Sigmoid colon (tissue), 7 donors: Measurements from ENCODE around the gene TGFB1I1. TPM values are rescaled to one million over a fixed set of nuclear protein-coding genes. Genes with fewer than 3 reads are reported as not detected.
A peak's percentile ranks its signal among the peaks of the same experiment; 100 is the strongest.

Experiments
- DNase-seq: peaks from one replicate; pipeline ENCODE4 v3.0.0-alpha.2; 2019
- H3K27ac ChIP-seq, 4 donors: fragments of 200-600 bp; sonication (generic); one replicate each; pipeline ENCODE4 v1.5.1; 2016 to 2019; ENCODE audit warnings: mild to moderate bottlenecking in 1 of 4
- H3K27me3 ChIP-seq, 3 donors: fragments of 200-600 bp; sonication (generic); one replicate each; pipeline ENCODE4 v1.5.1; 2019; ENCODE audit warnings: mild to moderate bottlenecking in 1 of 3
- H3K36me3 ChIP-seq, 4 donors: fragments of 200-600 bp; sonication (generic); one replicate each; pipeline ENCODE4 v1.5.1; 2016 to 2019
- H3K4me1 ChIP-seq, 4 donors: fragments of 200-600 bp; sonication (generic); one replicate each; pipeline ENCODE4 v1.5.1; 2017 to 2019
- H3K4me3 ChIP-seq, 4 donors: fragments of 200-600 bp; sonication (generic); one replicate each; pipeline ENCODE4 v1.5.1; 2017 to 2019; ENCODE audit warnings: mild to moderate bottlenecking in 2 of 4, moderate library complexity in 1 of 4
- H3K9me3 ChIP-seq, 4 donors: fragments of 200-600 bp in 3 of 4; sonication (generic) in 3 of 4; one replicate each; pipeline versions ENCODE4 v1.5.1 to v1.6.1; 2013 to 2019
- CTCF ChIP-seq, 4 experiments: fragments of 450-650 bp in 3 of 4; fragments of 200-600 bp in 1 of 4; IDR thresholded peaks; one replicate each; pipeline ENCODE4 v1.5.1; 2016 to 2019; ENCODE audit warnings: antibody characterized with exemption in 4 of 4, mild to moderate bottlenecking in 3 of 4, moderate library complexity in 2 of 4
- EP300 ChIP-seq, 4 donors: sonication (generic); formaldehyde crosslinking; IDR thresholded peaks; one replicate each; pipeline ENCODE4 v1.6.1; 2017; ENCODE audit warnings: antibody characterized with exemption in 4 of 4
- POLR2A ChIP-seq, 2 donors: fragments of 450-650 bp; IDR thresholded peaks; one replicate each; pipeline ENCODE4 v1.6.1; 2016; ENCODE audit warnings: antibody characterized with exemption in 2 of 2, mild to moderate bottlenecking in 2 of 2, moderate library complexity in 2 of 2
- POLR2AphosphoS5 ChIP-seq, 4 donors: sonication (generic); formaldehyde crosslinking; IDR thresholded peaks; one replicate each; pipeline ENCODE4 v1.6.1; 2017; ENCODE audit warnings: antibody characterized with exemption in 4 of 4
- WGBS, 2 donors: extraction: QIAGEN DNeasy Blood & Tissue Kit; methylation state at CpG; one replicate each; pipeline ENCODE4 v1.1.7; 2013; 5-methylcytosine and 5-hydroxymethylcytosine counted together
- intact Hi-C: fragments of 100-400 bp; cut with DNase I; formaldehyde crosslinking; loops from one replicate; pipeline ENCODE4 v1.15.1; 2023
- polyA plus RNA-seq, 3 donors: library from polyadenylated mRNA; stranded (reverse); fragments of 200-250 nt; gene quantifications; one replicate each; pipeline ENCODE4 v1.2.3, GENCODE V29; 2013
- total RNA-seq, 4 donors: library from RNA; depleted of rRNA; stranded (reverse); fragments of >200 nt; gene quantifications; one replicate each; pipeline ENCODE4 v1.1.0, GENCODE V29; 2016
- donor health status: healthy with polysubstance abuse.
- donor health status: Bipolar disorder and iron deficiency.
- donor health status: healthy.

TGFB1I1 gene
- total and polyA plus RNA-seq, 7 donors = 10.4 to 339 (median 124) TPM

GRCh38 chr16:31476303-31477219 is 4.6 kb downstream of the TGFB1I1 start:
- intact Hi-C loops = loop anchor here (10.0 kb wide), 1 partner anchor 238 kb away; a partner anchor contains a TSS
- TF ChIP-seq CTCF (IDR thresholded peaks at IDR 0.05) = no peak
- TF ChIP-seq POLR2AphosphoS5 (IDR thresholded peaks at IDR 0.05) = peak in 2 of 4 donors; percentile 23 to 72
- peak in 1 of 2 donors; percentile 59 for TF ChIP-seq POLR2A (IDR thresholded peaks at IDR 0.05)
- TF ChIP-seq EP300 (IDR thresholded peaks at IDR 0.05) = no peak
- Histone ChIP-seq H3K9me3 (no peaks in the 10 kb centered on the region), H3K36me3 (peaks cover 36 to 60% (median 49%) of the 10 kb centered on the region in 4 donors), H3K27me3 (no peaks in the 10 kb centered on the region), H3K4me1 (peaks cover 0 to 60% (median 55%) of the 10 kb centered on the region in 4 donors), H3K4me3 (peak overlapping the region in 3 of 4 donors; percentile 18 to 30 (median 24)), H3K27ac (peak overlapping the region; percentile 55 to 99 (median 70))
- 10 to 20% methylated on average over 68 of the region's 68 CpGs for WGBS, 2 donors
- DNase-seq = peak; percentile 85

- Histone ChIP-seq H3K4me3 (peak overlapping the region in 3 of 4 donors; percentile 18 to 30 (median 24)), H3K4me1 (peaks cover 0 to 59% (median 55%) of the 10 kb centered on the region in 4 donors), H3K9me3 (no peaks in the 10 kb centered on the region), H3K36me3 (peaks cover 36 to 60% (median 49%) of the 10 kb centered on the region in 4 donors), H3K27ac (peak overlapping the region; percentile 55 to 99 (median 70)), H3K27me3 (no peaks in the 10 kb centered on the region)
- intact Hi-C loops = loop anchor here (10.0 kb wide), 1 partner anchor 237 kb away; a partner anchor contains a TSS
- no peak for TF ChIP-seq EP300 (IDR thresholded peaks at IDR 0.05)
- no peak for TF ChIP-seq POLR2AphosphoS5 (IDR thresholded peaks at IDR 0.05)
- TF ChIP-seq POLR2A (IDR thresholded peaks at IDR 0.05) = no peak
- TF ChIP-seq CTCF (IDR thresholded peaks at IDR 0.05) = no peak
- no peak for DNase-seq
- 11 to 32% methylated on average over 67 of the region's 67 CpGs for WGBS, 2 donors
Observed at GRCh38 chr16:31477220-31478216, 5.6 kb downstream of the TGFB1I1 start.

GRCh38 chr16:31478956-31479355 is 7.0 kb downstream of the TGFB1I1 start:
- Histone ChIP-seq H3K27me3 (no peaks in the 10 kb centered on the region), H3K27ac (peak overlapping the region in 2 of 4 donors; percentile 14 to 99), H3K9me3 (no peaks in the 10 kb centered on the region), H3K36me3 (peaks cover 29 to 53% (median 42%) of the 10 kb centered on the region in 4 donors), H3K4me1 (peaks cover 0 to 50% (median 45%) of the 10 kb centered on the region in 4 donors), H3K4me3 (no peak overlapping the region)
- intact Hi-C loops = loop anchor here (10.0 kb wide), 1 partner anchor 236 kb away; a partner anchor contains a TSS
- 87 to 88% methylated on average over 3 of the region's 3 CpGs for WGBS, 2 donors
- peak in 1 of 4 donors; percentile 49 for TF ChIP-seq POLR2AphosphoS5 (IDR thresholded peaks at IDR 0.05)
- no peak for TF ChIP-seq EP300 (IDR thresholded peaks at IDR 0.05)
- DNase-seq = no peak

GRCh38 chr16:31479751-31480150 is 7.8 kb downstream of the TGFB1I1 start:
- 66 to 83% methylated on average over 9 of the region's 9 CpGs for WGBS, 2 donors
- no peak overlapping the region for H3K4me3 ChIP-seq
- H3K27me3 ChIP-seq = peaks cover 0 to 3% (median 0%) of the 10 kb centered on the region in 3 donors
- peaks cover 0 to 42% (median 37%) of the 10 kb centered on the region in 4 donors for H3K4me1 ChIP-seq
- no peak overlapping the region for H3K27ac ChIP-seq
- intact Hi-C loops = loop anchor here (10.0 kb wide), 1 partner anchor 235 kb away; a partner anchor contains a TSS
- H3K36me3 ChIP-seq = peaks cover 23 to 45% (median 34%) of the 10 kb centered on the region in 4 donors
- DNase-seq = no peak
- H3K9me3 ChIP-seq = no peaks in the 10 kb centered on the region
- TF ChIP-seq CTCF (IDR thresholded peaks at IDR 0.05) (no peak), POLR2AphosphoS5 (IDR thresholded peaks at IDR 0.05) (peak in 2 of 4 donors; percentile 56 to 71), EP300 (IDR thresholded peaks at IDR 0.05) (no peak), POLR2A (IDR thresholded peaks at IDR 0.05) (no peak)
